HepG2 (cell line): ENCODE results near the gene SLC34A3. TPM values are rescaled to one million over a fixed set of nuclear protein-coding genes. Genes with fewer than 3 reads are reported as not detected.

Experiments
- ATF2 ChIP-seq: sonication (generic); formaldehyde crosslinking; IDR thresholded peaks from 2 replicates; pipeline ENCODE4 v1.4.0; 2020; ENCODE audit warnings: missing genetic modification reagents
- JARID2 ChIP-seq: sonication (generic); formaldehyde crosslinking; IDR thresholded peaks from 2 replicates; pipeline ENCODE4 v1.8.1; 2023; ENCODE audit warnings: missing genetic modification reagents, inconsistent platforms; ENCODE audit not compliant: insufficient replicate concordance
- KLF9 ChIP-seq: IDR thresholded peaks from 2 replicates; pipeline ENCODE4 v1.6.1; 2016; ENCODE audit warnings: low read depth
- MLXIP ChIP-seq: sonication (generic); formaldehyde crosslinking; IDR thresholded peaks from 2 replicates; pipeline ENCODE4 v1.9.0; 2021; ENCODE audit warnings: missing genetic modification reagents, borderline replicate concordance
- SCMH1 ChIP-seq: sonication (generic); formaldehyde crosslinking; IDR thresholded peaks from 2 replicates; pipeline ENCODE4 v1.9.0; 2021; ENCODE audit warnings: missing genetic modification reagents, mild to moderate bottlenecking, borderline replicate concordance
- SETDB1 ChIP-seq: sonication (generic); formaldehyde crosslinking; IDR thresholded peaks from 2 replicates; pipeline ENCODE4 v1.5.1; 2020; ENCODE audit warnings: missing genetic modification reagents, mild to moderate bottlenecking, borderline replicate concordance
- STAT5B ChIP-seq: sonication (generic); formaldehyde crosslinking; IDR thresholded peaks from 2 replicates; pipeline ENCODE4 v1.4.0; 2020; ENCODE audit warnings: missing genetic modification reagents
- UBTF ChIP-seq: sonication (generic); formaldehyde crosslinking; IDR thresholded peaks from 2 replicates; pipeline ENCODE4 v1.4.0; 2020; ENCODE audit warnings: mild to moderate bottlenecking, missing genetic modification reagents
- ZBTB7A ChIP-seq: sonication (generic); formaldehyde crosslinking; IDR thresholded peaks from 2 replicates; pipeline ENCODE4 v1.8.0; 2022; ENCODE audit warnings: mild to moderate bottlenecking, missing genetic modification reagents
- ZNF10 ChIP-seq: sonication (generic); formaldehyde crosslinking; IDR thresholded peaks from 2 replicates; pipeline ENCODE4 v1.4.0; 2020; ENCODE audit warnings: mild to moderate bottlenecking, low read depth, missing genetic modification reagents, borderline replicate concordance
- polyA plus RNA-seq, 8 experiments: library from polyadenylated mRNA; depleted of rRNA in 3 of 8; stranded (reverse) in 7 of 8; unstranded in 1 of 8; fragments of >200 nt; fragmentation: Illumina TruSeq in 4 of 8; extraction: Trizol in 4 of 8; gene quantifications; 2 replicates each; pipeline versions ENCODE4 v1.2.1 to v1.2.3, GENCODE V29; 2011 to 2016; ENCODE audit warnings: low read depth in 4 of 8, missing spikeins in 1 of 8, mixed read lengths in 1 of 8; ENCODE audit not compliant: insufficient read depth in 1 of 8
- total RNA-seq, 5 experiments: library from RNA; depleted of rRNA; stranded (reverse); fragments of >200 nt; fragmentation: Illumina TruSeq; extraction: Trizol; gene quantifications; 2 replicates each; pipeline ENCODE4 v1.2.3, GENCODE V29; 2016; ENCODE audit warnings: low read depth in 1 of 5
- TF ChIP-seq, protein P1 (sequence below): sonication (generic); formaldehyde crosslinking; IDR thresholded peaks from 2 replicates; pipeline ENCODE4 v1.4.0; 2020; ENCODE audit warnings: mild to moderate bottlenecking, missing genetic modification reagents
- TF ChIP-seq, protein P2 (sequence below): IDR thresholded peaks from 2 replicates; pipeline ENCODE4 v1.6.1; 2012; ENCODE audit warnings: inconsistent platforms

Gene SLC34A3
- total and polyA plus RNA-seq, 2 of the 13 experiments (the other 11 are each of a cell fraction or from before 2014, with no cell fraction given): 0.07 to 1.0 TPM

- TF ChIP-seq, protein P1, sequence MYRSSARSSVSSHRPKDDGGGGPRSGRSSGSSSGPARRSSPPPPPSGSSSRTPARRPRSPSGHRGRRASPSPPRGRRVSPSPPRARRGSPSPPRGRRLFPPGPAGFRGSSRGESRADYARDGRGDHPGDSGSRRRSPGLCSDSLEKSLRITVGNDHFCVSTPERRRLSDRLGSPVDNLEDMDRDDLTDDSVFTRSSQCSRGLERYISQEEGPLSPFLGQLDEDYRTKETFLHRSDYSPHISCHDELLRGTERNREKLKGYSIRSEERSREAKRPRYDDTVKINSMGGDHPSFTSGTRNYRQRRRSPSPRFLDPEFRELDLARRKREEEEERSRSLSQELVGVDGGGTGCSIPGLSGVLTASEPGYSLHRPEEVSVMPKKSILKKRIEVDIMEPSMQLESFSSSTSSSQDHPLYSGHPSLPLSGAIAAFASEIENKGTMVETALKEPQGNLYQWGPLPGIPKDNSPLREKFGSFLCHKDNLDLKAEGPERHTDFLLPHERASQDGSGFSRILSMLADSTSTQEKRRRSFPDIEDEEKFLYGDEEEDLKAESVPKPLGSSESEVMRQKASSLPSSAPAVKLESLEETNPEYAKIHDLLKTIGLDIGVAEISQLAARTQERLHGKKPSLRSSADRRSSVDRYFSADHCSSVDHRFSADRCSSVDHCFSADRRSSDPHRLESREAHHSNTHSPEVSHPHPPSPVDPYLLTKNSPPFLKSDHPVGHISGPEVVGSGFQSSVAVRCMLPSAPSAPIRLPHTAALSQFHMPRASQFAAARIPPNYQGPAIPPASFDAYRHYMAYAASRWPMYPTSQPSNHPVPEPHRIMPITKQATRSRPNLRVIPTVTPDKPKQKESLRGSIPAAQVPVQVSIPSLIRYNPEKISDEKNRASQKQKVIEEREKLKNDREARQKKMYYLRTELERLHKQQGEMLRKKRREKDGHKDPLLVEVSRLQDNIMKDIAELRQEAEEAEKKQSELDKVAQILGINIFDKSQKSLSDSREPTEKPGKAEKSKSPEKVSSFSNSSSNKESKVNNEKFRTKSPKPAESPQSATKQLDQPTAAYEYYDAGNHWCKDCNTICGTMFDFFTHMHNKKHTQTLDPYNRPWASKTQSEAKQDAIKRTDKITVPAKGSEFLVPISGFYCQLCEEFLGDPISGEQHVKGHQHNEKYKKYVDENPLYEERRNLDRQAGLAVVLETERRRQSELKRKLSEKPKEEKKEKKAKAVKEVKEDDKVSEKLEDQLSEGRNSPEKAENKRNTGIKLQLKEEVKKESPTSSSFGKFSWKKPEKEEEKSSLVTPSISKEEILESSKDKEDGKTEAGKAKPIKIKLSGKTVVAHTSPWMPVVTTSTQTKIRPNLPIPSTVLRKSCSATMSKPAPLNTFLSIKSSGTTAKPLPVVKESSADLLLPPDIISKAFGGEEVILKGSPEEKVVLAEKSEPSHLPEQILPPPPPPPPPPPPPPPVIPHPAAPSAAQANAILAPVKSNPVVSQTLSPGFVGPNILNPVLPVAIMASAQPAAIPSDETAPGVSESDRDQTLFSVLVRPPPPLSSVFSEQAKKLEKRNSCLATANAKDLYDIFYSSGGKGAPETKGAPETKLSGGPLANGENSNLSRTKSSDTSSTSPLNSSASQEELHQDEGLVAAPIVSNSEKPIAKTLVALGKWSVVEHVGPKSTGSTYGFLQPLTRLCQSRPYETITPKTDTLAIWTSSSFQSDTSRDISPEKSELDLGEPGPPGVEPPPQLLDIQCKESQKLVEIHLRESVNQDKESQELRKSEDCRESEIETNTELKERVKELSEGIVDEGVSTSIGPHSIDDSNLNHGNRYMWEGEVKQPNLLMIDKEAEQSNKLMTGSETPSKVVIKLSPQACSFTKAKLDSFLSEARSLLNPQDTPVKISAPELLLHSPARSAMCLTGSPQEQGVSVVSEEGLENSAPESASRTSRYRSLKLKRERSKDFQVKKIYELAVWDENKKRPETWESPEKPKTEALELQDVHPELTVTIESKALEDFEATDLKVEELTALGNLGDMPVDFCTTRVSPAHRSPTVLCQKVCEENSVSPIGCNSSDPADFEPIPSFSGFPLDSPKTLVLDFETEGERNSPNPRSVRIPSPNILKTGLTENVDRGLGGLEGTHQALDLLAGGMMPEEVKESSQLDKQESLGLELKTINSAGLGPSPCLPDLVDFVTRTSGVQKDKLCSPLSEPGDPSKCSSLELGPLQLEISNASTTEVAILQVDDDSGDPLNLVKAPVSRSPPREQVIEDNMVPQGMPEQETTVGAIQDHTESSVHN (CRISPR knock-in tag): no peak
- TF ChIP-seq STAT5B (CRISPR knock-in tag) (no peak), ATF2 (no peak), JARID2 (no peak), ZNF10 (CRISPR knock-in tag) (no peak), ZBTB7A (CRISPR knock-in tag) (no peak), SCMH1 (CRISPR knock-in tag) (no peak), UBTF (0 out of 2 replicates have a peak, but pooled peaks have one; percentile 3), SETDB1 (CRISPR knock-in tag) (no peak), KLF9 (no peak), MLXIP (0 out of 2 replicates have a peak, but pooled peaks have one; percentile 26)
- TF ChIP-seq, protein P2, sequence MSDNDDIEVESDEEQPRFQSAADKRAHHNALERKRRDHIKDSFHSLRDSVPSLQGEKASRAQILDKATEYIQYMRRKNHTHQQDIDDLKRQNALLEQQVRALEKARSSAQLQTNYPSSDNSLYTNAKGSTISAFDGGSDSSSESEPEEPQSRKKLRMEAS: no peak
Observed at GRCh38 chr9:137223078-137223970, 7.4 kb upstream of the SLC34A3 start (continued).
